WTC11 (cell line): Measurements from ENCODE around the gene GRAMD1B.

Experiments
- CREB1 ChIP-seq: sonication (generic); formaldehyde crosslinking; IDR thresholded peaks from 2 replicates; pipeline ENCODE4 v1.8.0; 2023; ENCODE audit warnings: mild to moderate bottlenecking, missing genetic modification reagents
- EMX1 ChIP-seq: fragments of 250-450 bp; sonication (Bioruptor Pico); IDR thresholded peaks from 2 replicates; pipeline ENCODE4 v1.8.0; 2021; ENCODE audit warnings: mild to moderate bottlenecking
- NR2C2 ChIP-seq: sonication (generic); formaldehyde crosslinking; IDR thresholded peaks from 2 replicates; pipeline ENCODE4 v1.8.0; 2022; ENCODE audit warnings: mild to moderate bottlenecking, missing genetic modification reagents
- OVOL2 ChIP-seq: fragments of 250-450 bp; sonication (Bioruptor Pico); IDR thresholded peaks from 2 replicates; pipeline ENCODE4 v1.9.0; 2021; ENCODE audit warnings: mild to moderate bottlenecking, borderline replicate concordance
- SMAD4 ChIP-seq: sonication (generic); formaldehyde crosslinking; IDR thresholded peaks from 2 replicates; pipeline ENCODE4 v1.8.0; 2022; ENCODE audit warnings: mild to moderate bottlenecking, missing genetic modification reagents
- ZNF416 ChIP-seq: fragments of 250-450 bp; sonication (Bioruptor Pico); IDR thresholded peaks from 2 replicates; pipeline ENCODE4 v1.9.0; 2021; ENCODE audit warnings: mild to moderate bottlenecking, inconsistent platforms
- TF ChIP-seq, protein P1 (sequence below): sonication (generic); formaldehyde crosslinking; IDR thresholded peaks from 2 replicates; pipeline ENCODE4 v1.8.1; 2023; ENCODE audit warnings: mild to moderate bottlenecking, missing genetic modification reagents, moderate library complexity
- TF ChIP-seq, protein P2 (sequence below): fragments of 200-600 bp; IDR thresholded peaks from 2 replicates; pipeline ENCODE4 v1.8.0; 2022; ENCODE audit warnings: antibody characterized with exemption
- TF ChIP-seq, protein P3 (sequence below): sonication (generic); formaldehyde crosslinking; IDR thresholded peaks from 2 replicates; pipeline ENCODE4 v1.8.0; 2022; ENCODE audit warnings: mild to moderate bottlenecking, missing genetic modification reagents
- TF ChIP-seq, protein P4 (sequence below): sonication (generic); formaldehyde crosslinking; IDR thresholded peaks from 2 replicates; pipeline ENCODE4 v1.8.0; 2022; ENCODE audit warnings: mild to moderate bottlenecking, missing genetic modification reagents
- TF ChIP-seq, protein P5 (sequence below): sonication (generic); formaldehyde crosslinking; IDR thresholded peaks from 2 replicates; pipeline ENCODE4 v1.8.0; 2022; ENCODE audit warnings: missing genetic modification reagents
- TF ChIP-seq, protein P6 (sequence below): sonication (generic); formaldehyde crosslinking; IDR thresholded peaks from 2 replicates; pipeline ENCODE4 v1.8.1; 2022; ENCODE audit warnings: missing genetic modification reagents, borderline replicate concordance

DNA sequence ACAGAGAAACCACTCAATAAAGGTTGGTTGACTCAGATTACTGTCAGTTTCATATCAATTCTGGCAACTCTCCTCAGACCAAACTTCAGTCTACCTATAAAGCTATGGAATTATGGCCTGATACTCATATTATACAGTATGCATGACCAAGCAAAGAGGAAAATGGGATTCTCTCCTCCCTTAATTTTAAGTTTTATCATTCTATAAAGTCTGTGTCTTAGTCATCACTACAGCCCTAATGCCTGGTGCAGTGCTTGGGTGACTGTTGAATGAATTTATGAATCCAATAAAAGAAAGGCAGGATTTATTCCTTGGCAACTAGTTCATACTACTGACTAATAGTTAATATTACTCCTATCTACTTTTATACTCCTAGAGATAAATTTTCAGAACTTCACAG, 37.6 kb upstream of the GRAMD1B start:
- TF ChIP-seq, protein P1, sequence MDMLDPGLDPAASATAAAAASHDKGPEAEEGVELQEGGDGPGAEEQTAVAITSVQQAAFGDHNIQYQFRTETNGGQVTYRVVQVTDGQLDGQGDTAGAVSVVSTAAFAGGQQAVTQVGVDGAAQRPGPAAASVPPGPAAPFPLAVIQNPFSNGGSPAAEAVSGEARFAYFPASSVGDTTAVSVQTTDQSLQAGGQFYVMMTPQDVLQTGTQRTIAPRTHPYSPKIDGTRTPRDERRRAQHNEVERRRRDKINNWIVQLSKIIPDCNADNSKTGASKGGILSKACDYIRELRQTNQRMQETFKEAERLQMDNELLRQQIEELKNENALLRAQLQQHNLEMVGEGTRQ (CRISPR knock-in tag) = no peak
- TF ChIP-seq, protein P2, sequence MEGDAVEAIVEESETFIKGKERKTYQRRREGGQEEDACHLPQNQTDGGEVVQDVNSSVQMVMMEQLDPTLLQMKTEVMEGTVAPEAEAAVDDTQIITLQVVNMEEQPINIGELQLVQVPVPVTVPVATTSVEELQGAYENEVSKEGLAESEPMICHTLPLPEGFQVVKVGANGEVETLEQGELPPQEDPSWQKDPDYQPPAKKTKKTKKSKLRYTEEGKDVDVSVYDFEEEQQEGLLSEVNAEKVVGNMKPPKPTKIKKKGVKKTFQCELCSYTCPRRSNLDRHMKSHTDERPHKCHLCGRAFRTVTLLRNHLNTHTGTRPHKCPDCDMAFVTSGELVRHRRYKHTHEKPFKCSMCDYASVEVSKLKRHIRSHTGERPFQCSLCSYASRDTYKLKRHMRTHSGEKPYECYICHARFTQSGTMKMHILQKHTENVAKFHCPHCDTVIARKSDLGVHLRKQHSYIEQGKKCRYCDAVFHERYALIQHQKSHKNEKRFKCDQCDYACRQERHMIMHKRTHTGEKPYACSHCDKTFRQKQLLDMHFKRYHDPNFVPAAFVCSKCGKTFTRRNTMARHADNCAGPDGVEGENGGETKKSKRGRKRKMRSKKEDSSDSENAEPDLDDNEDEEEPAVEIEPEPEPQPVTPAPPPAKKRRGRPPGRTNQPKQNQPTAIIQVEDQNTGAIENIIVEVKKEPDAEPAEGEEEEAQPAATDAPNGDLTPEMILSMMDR = no peak
- TF ChIP-seq, protein P3, sequence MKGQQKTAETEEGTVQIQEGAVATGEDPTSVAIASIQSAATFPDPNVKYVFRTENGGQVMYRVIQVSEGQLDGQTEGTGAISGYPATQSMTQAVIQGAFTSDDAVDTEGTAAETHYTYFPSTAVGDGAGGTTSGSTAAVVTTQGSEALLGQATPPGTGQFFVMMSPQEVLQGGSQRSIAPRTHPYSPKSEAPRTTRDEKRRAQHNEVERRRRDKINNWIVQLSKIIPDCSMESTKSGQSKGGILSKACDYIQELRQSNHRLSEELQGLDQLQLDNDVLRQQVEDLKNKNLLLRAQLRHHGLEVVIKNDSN (CRISPR knock-in tag) = no peak
- TF ChIP-seq, protein P4, sequence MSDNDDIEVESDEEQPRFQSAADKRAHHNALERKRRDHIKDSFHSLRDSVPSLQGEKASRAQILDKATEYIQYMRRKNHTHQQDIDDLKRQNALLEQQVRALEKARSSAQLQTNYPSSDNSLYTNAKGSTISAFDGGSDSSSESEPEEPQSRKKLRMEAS = no peak
- TF ChIP-seq CREB1 (CRISPR knock-in tag) (no peak), NR2C2 (CRISPR knock-in tag) (no peak), OVOL2 (no peak), SMAD4 (CRISPR knock-in tag) (no peak), EMX1 (CRISPR knock-in tag) (no peak), ZNF416 (CRISPR knock-in tag) (no peak)
- TF ChIP-seq, protein P5, sequence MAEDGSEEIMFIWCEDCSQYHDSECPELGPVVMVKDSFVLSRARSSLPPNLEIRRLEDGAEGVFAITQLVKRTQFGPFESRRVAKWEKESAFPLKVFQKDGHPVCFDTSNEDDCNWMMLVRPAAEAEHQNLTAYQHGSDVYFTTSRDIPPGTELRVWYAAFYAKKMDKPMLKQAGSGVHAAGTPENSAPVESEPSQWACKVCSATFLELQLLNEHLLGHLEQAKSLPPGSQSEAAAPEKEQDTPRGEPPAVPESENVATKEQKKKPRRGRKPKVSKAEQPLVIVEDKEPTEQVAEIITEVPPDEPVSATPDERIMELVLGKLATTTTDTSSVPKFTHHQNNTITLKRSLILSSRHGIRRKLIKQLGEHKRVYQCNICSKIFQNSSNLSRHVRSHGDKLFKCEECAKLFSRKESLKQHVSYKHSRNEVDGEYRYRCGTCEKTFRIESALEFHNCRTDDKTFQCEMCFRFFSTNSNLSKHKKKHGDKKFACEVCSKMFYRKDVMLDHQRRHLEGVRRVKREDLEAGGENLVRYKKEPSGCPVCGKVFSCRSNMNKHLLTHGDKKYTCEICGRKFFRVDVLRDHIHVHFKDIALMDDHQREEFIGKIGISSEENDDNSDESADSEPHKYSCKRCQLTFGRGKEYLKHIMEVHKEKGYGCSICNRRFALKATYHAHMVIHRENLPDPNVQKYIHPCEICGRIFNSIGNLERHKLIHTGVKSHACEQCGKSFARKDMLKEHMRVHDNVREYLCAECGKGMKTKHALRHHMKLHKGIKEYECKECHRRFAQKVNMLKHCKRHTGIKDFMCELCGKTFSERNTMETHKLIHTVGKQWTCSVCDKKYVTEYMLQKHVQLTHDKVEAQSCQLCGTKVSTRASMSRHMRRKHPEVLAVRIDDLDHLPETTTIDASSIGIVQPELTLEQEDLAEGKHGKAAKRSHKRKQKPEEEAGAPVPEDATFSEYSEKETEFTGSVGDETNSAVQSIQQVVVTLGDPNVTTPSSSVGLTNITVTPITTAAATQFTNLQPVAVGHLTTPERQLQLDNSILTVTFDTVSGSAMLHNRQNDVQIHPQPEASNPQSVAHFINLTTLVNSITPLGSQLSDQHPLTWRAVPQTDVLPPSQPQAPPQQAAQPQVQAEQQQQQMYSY (CRISPR knock-in tag) = no peak
- TF ChIP-seq, protein P6, sequence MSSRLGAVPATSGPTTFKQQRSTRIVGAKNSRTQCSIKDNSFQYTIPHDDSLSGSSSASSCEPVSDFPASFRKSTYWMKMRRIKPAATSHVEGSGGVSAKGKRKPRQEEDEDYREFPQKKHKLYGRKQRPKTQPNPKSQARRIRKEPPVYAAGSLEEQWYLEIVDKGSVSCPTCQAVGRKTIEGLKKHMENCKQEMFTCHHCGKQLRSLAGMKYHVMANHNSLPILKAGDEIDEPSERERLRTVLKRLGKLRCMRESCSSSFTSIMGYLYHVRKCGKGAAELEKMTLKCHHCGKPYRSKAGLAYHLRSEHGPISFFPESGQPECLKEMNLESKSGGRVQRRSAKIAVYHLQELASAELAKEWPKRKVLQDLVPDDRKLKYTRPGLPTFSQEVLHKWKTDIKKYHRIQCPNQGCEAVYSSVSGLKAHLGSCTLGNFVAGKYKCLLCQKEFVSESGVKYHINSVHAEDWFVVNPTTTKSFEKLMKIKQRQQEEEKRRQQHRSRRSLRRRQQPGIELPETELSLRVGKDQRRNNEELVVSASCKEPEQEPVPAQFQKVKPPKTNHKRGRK = no peak
